HG02763 (cell line): ENCODE data around the gene HSF2BP.
"Not testable (repeated sequence)": the region's sequence is repeated elsewhere in the genome, so short reads cannot be mapped to it uniquely, and the experiment has no call there.

ENCODE experiments used
- ATAC-seq: cut with Tn5 transposase; IDR thresholded peaks from one replicate; pipeline ENCODE4 v1.9.1; 2021; ENCODE audit warnings: mild to moderate bottlenecking, moderate library complexity; ENCODE audit not compliant: unreplicated experiment

Gene HSF2BP

DNA sequence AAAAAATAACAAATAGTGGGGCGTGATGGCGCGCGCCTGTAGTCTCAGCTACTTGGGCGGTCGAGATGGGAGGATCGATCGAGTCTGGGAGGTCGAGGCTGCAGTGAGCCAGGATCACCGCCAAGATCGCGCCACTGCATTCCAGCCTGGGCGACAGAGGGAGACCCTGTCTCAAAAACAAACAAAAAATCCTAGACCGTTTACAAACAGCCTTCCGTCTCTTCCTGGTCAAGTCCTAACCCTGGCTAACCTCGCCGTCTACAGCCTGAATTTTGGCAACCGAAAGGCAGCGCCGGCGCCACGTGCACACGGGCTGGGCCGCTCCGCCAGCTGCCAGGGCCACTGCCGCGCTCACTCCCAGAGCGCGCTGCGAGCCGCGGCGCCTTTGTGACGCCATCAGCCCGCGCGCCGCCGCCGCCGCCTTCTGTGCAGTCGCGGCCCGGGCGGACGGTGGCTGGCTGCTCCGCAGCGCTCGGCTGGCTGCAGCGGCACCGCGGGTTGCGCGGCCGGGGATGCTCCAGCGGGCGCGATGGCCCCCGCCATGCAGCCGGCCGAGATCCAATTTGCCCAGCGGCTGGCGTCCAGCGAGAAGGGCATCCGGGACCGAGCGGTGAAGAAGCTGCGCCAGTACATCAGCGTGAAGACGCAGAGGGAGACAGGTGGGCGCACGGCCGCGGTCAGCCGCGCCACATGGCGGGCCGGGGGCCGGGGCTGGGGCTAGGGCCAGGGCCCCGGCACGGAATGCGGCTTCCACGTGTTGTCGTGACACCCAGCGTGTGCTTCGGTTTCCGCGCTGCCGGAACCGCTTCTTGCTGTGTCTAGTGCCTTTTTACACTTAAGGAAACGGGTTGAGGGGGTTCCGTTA is at the start of gene HSF2BP, which contains the start of gene RRP1B:
Gene HSF2BP (minus strand): TSS at position 353 of the 865 bp plus-strand sequence. CDS start 1,392 bp downstream, outside the sequence.
Gene RRP1B (plus strand): TSS at position 425 of the 865 bp plus-strand sequence. CDS start 105 bp downstream, at position 530.
- ATAC-seq: peak; percentile 71

DNA sequence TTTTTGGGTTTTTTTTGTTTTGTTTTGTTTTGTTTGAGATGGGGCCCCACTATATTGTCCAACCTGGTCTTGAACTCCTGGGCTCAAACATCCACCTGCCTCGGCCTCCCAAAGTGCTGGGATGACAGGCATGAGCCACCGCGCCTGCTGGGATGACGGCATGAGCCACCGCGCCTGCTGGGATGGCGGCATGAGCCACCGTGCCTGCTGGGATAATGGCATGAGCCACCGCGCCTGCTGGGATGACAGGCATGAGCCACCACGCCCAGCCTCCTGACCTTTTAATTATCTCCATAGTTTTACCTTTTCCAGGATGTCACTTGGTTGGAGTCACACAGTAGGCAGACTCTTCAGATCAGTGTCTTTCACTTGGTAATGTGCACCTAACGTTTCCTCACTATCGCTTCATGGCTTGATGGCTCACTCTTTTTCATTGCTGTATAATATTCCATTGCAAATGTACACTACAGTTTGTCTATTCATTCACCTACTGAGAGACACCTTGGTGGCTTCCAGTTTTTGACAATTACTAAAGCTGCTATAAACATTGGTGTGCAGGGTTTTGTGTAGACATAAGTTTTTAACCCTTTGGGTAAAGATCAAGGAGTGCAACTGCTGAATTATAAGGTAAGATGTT is 49.6 kb upstream of the HSF2BP start:
- no peak for ATAC-seq

- no peak for ATAC-seq
These were observed 48.2 kb upstream of the HSF2BP start for GRCh38 chr21:43707462-43707861.

GRCh38 chr21:43703035-43703880 is 44.0 kb upstream of the HSF2BP start:
- ATAC-seq: no peak

DNA sequence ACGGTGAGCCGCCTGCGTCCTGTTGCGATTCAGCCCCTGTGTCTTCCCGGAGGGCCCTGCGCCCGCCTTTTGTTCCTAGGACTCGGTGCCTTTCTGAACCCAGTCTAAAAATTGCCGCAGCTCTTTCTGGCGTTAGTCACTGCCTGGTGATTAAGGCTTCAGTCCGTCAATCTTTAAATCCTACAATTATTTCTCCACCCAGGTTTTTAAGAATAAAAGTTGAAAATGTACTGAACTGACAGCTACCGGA is 43.4 kb upstream of the HSF2BP start:
- ATAC-seq: no peak

DNA sequence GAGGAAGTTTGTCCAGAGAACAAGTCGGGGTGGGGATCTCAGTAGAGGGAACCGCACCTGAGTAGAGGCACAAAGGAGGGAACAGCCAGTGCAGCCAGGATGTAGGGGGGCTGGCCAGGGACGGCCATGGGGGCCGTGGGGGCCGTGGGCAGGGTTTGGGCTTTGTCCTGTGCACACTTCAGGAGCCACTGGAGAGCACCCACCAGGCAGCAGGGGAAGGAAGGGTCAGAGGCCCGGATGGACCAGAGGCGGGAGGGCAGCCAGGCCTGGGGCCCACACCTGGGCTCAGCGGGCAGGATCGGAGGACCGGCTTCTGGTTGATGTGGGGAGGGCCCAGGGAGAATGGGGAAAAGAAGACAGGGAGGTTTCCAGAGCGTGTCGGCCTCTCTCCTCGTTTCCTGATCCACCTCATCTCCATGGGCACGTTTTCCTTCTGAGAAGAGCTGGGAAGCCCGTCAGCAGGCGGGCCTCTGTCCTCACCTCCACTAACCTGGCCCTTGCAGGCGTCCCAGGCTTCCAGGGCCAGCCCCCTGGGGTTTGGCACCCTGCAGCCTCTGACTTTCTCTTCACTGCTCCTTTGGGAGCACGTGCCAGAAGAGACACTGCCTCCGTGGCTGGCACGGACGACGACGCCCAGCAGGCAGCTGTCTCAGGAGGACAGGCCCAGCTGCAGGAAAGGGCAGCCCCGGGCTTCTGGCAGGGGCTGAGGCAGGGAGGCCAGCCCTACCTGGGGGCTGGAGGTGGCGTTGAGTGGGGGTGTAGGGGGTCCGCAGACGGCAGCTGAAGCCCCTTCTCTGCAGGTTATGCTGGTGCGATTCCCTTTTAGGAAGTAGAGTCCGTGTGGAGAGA is 42.9 kb upstream of the HSF2BP start:
- no peak for ATAC-seq

DNA sequence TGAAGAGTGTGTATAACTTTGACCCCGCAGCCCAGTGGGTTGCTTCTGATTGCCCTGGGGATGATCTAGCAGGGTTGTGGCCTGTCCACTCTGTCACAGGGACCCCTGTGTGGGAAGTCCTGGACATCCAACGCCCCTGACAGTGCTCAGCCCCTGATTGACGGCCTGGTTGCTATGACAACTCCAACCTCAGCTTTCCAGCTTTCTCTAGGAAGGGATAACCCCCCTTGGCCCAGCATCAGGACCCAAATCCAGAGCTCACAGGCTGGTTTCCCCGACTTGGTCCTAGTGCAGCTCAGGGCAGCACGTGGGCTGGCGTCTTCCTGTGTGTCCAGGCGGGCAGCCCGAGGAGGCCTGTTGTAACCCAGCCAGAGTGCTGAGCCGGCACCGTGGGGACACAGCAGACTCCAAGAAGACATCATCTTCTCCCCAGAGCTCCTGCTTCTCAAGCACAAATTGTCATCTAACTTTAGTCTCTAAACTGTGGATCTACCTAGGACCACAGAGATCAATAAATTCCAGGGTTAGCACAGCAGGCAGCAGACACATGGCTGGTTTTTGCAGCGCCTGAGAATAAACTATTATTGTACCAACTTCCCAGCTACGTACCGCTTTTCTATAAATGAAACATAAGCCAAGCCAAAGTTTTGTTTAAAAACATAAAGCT is 40.8 kb upstream of the HSF2BP start:
- no peak for ATAC-seq

GRCh38 chr21:43699492-43699777 is 40.1 kb upstream of the HSF2BP start:
- not testable (repeated sequence) for ATAC-seq

- no peak for ATAC-seq
These were observed 38.7 kb upstream of the HSF2BP start for GRCh38 chr21:43697758-43698643.

DNA sequence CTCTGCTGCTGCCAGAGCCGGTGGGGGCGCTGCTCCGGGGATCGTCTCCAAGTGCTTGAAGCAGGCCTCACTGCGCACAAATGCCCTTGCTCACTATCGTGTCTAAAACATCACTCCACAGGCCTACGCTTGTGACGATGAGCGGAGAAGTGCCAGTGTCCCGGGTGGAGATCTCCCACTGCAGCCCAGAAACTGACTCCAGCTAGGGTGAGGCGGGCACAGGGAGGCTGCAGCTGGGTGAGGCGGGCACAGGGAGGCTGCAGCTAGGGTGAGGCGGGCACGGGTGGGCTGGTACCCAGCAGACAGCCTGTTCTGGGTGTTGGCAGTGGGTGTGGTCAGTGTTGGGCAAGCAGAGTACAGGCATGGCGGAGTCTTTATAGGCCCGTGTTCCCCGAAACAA is 36.9 kb upstream of the HSF2BP start:
- ATAC-seq: no peak

DNA sequence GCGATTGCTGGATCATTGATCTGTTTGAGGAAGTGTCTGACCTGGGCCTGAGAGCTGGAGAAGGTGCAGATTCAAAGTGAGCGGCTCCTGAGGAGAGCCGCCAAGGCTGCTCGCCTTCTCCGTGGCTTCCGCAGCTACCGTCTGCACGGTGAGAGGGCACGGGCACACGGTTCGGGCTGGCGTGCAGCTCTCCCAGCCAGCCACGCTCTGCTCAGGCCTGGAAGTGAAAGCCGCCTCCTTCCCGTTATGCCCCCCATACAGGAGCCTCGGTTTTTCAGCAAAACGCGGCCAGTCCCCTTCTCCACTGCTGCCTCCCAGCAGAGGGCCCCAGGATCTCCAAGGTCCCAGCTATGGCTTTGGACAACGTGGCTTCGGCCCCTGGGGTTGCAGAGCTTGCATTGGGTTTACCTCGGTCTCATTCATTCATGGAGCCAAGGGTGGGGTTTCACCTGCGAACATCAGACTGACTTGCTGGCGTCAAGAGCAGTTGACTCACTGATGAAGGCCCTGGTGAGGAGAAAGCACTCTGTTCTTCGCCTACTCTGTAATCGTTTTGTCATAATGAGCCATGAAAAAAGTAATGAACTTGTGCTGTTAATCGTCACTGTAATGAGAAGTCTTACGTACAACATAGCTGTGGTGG is 35.3 kb upstream of the HSF2BP start:
- ATAC-seq: no peak

DNA sequence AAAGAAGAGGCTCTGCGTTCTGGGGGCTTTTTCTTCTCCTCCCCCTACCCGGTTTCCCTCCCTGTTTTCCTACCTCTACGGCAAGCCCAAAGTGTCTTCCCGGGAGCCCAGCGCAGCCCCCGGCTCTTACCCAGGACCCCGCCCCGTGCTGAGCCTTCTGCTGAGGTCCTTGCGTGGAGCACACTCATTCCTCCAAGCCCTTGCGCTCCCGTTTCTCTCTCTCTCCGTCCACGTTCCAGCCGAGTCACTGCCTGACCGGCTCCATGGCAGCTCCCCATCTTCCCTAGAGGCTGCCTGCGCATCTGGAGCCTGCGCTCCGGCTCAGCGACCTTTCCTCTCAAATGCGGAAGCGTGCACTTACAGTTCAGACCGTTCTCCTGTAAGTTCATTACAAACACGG is 34.7 kb upstream of the HSF2BP start:
- no peak for ATAC-seq

- no peak for ATAC-seq
These were observed 33.7 kb upstream of the HSF2BP start for GRCh38 chr21:43692949-43693348.

GRCh38 chr21:43691801-43692200 is 32.5 kb upstream of the HSF2BP start:
- ATAC-seq: no peak

- ATAC-seq: no peak
These were observed 32.0 kb upstream of the HSF2BP start for GRCh38 chr21:43691086-43691795.

DNA sequence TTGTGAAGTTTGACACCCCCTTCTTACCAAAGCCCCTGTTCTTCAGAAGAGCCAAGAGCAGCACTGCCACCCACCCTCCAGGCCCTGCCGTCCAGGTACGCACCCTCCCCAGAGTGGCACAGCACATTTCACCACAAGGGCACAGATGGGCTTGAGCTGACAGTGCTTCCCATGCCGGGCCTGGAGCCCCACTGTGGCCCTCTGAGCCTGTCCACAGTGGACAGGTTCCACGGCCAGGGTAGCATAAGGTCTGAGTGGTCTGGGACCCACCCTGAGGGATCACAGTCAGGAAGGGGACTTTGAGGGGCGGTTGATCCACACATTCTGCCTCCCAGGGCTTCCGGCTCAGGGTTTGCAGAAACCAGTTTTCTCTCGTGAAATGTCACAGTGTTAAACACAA is 31.1 kb upstream of the HSF2BP start:
- ATAC-seq: no peak

GRCh38 chr21:43689556-43690337 is 30.5 kb upstream of the HSF2BP start:
- no peak for ATAC-seq
